CD4-positive, alpha-beta T cell treated with Interleukin-1 beta for 1 hour (primary cell): Measurements from ENCODE around the gene ZNF816.
"Not testable (repeated sequence)": the region's sequence is repeated elsewhere in the genome, so short reads cannot be mapped to it uniquely, and the experiment has no call there.

Experiments used
- DNase-seq, 2 donors: peaks; one replicate each; pipeline ENCODE4 v3.0.0-alpha.2; 2020 to 2022

The ZNF816 gene

GRCh38 chr19:52962394-52963246, at the start of gene ZNF816:
Gene ZNF816, minus strand, starts transcription at chr19:52962881. Its CDS starts 6,792 bp downstream, at chr19:52956089.
- peak; percentile 97 to 98 for DNase-seq

GRCh38 chr19:53012006-53012405, 49.3 kb upstream of the ZNF816 start:
- DNase-seq = no peak

GRCh38 chr19:53010494-53010893, 47.8 kb upstream of the ZNF816 start:
- DNase-seq = no peak

GRCh38 chr19:53008061-53008778, 45.5 kb upstream of the ZNF816 start:
- DNase-seq = no peak

- no peak for DNase-seq
These were observed 44.9 kb upstream of the ZNF816 start for GRCh38 chr19:53007606-53008005.

- no peak for DNase-seq
These were observed 44.5 kb upstream of the ZNF816 start for GRCh38 chr19:53007200-53007599.

GRCh38 chr19:53004242-53004641, 41.6 kb upstream of the ZNF816 start:
- DNase-seq = no peak

GRCh38 chr19:53002479-53002878, 39.8 kb upstream of the ZNF816 start:
- no peak for DNase-seq

- no peak for DNase-seq
These were observed 35.3 kb upstream of the ZNF816 start for GRCh38 chr19:52997975-52998374.

- no peak for DNase-seq
These were observed 33.0 kb upstream of the ZNF816 start for GRCh38 chr19:52995711-52996110.

- peak; percentile 84 to 87 for DNase-seq
These were observed 30.9 kb upstream of the ZNF816 start for GRCh38 chr19:52993342-52994178.

GRCh38 chr19:52992109-52993004, 29.7 kb upstream of the ZNF816 start:
- DNase-seq = peak in 1 of 2 donors; percentile 7

GRCh38 chr19:52991484-52991883, 28.8 kb upstream of the ZNF816 start:
- no peak for DNase-seq

- DNase-seq = no peak
These were observed 28.2 kb upstream of the ZNF816 start for GRCh38 chr19:52990759-52991418.

GRCh38 chr19:52988506-52988905, 25.8 kb upstream of the ZNF816 start:
- DNase-seq = no peak

GRCh38 chr19:52987221-52987620, 24.5 kb upstream of the ZNF816 start:
- no peak for DNase-seq

GRCh38 chr19:52983167-52983566, 20.5 kb upstream of the ZNF816 start:
- DNase-seq = not testable (repeated sequence)

GRCh38 chr19:52981329-52981728, 18.6 kb upstream of the ZNF816 start:
- DNase-seq = no peak

GRCh38 chr19:52967772-52968171, 5.1 kb upstream of the ZNF816 start:
- no peak for DNase-seq

- peak in 1 of 2 donors; percentile 20 for DNase-seq
These were observed 552 bp upstream of the ZNF816 start for GRCh38 chr19:52963247-52963618.

- DNase-seq = no peak
These were observed 700 bp downstream of the ZNF816 start for GRCh38 chr19:52961981-52962380.
